Panc1 (cell line): ENCODE data around the gene WDR17. TPM values are rescaled to one million over a fixed set of nuclear protein-coding genes. Genes with fewer than 3 reads are reported as not detected.

ENCODE experiments used
- ATAC-seq: fragments of 200-7000 bp; cut with Tn5 transposase; 2 replicates; pipeline ENCODE4 v1.9.1; 2020; ENCODE audit warnings: mild to moderate bottlenecking, moderate library complexity
- BruUV-seq: library from RNA; stranded (reverse); fragments of 400-500 nt; replicated peaks from 2 replicates; lab custom pipeline; 2021; lab: Mats Ljungman, UMichigan
- CTCF ChIA-PET: fragments of 300-600 bp; sonication (Branson Sonifier 250); formaldehyde crosslinking; loops from one replicate; lab custom pipeline; 2022; ENCODE audit warnings: antibody characterized with exemption; lab: Charles Lee
- POLR2A ChIA-PET: fragments of 300-600 bp; sonication (Branson Sonifier 250); formaldehyde crosslinking; loops from one replicate; lab custom pipeline; 2022; ENCODE audit warnings: antibody characterized with exemption; lab: Charles Lee
- DNase-seq: peaks from one replicate; pipeline ENCODE4 v3.0.0-alpha.2; 2010; ENCODE audit warnings: low read depth, low spot score
- H3K27ac ChIP-seq: 2 replicates; pipeline ENCODE4 v1.5.1; 2011; ENCODE audit warnings: mild to moderate bottlenecking, low read length, inconsistent platforms
- H3K27me3 ChIP-seq: fragments of 200-500 bp; sonication (Bioruptor generic); 2 replicates; pipeline ENCODE4 v1.6.0; 2014; ENCODE audit warnings: low read length, inconsistent platforms; ENCODE audit not compliant: control insufficient read depth, insufficient read depth
- H3K36me3 ChIP-seq: fragments of 200-500 bp; sonication (Bioruptor generic); 2 replicates; pipeline ENCODE4 v1.5.1; 2014; ENCODE audit warnings: inconsistent platforms, mild to moderate bottlenecking, low read length, moderate library complexity; ENCODE audit not compliant: control insufficient read depth, insufficient read depth
- H3K4me1 ChIP-seq: 2 replicates; pipeline ENCODE4 v1.5.1; 2011; ENCODE audit warnings: inconsistent platforms, mild to moderate bottlenecking, low read length, moderate library complexity; ENCODE audit not compliant: control insufficient read depth, insufficient read depth
- H3K4me3 ChIP-seq, 2 experiments: 2 replicates each; pipeline ENCODE4 v1.5.1; 2011 to 2012; ENCODE audit warnings: low read depth in 2 of 2, low read length in 2 of 2, mild to moderate bottlenecking in 2 of 2, inconsistent platforms in 1 of 2, moderate library complexity in 1 of 2
- H3K9me3 ChIP-seq: fragments of 200-500 bp; sonication (Bioruptor generic); 2 replicates; pipeline ENCODE4 v1.5.1; 2014; ENCODE audit warnings: low read depth, mild to moderate bottlenecking, inconsistent platforms, low read length, moderate library complexity; ENCODE audit not compliant: control insufficient read depth, insufficient read depth
- POLR2AphosphoS5 ChIP-seq: IDR thresholded peaks from 2 replicates; pipeline ENCODE4 v1.6.1; 2012; ENCODE audit warnings: mild to moderate bottlenecking, low read depth, low read length, moderate library complexity
- SIN3A ChIP-seq: IDR thresholded peaks from 2 replicates; pipeline ENCODE4 v1.6.1; 2012; ENCODE audit warnings: low read depth, mild to moderate bottlenecking, low read length, moderate library complexity, borderline replicate concordance; ENCODE audit not compliant: insufficient read depth
- TCF7L2 ChIP-seq: IDR thresholded peaks from 2 replicates; pipeline ENCODE4 v1.6.1; 2011; ENCODE audit warnings: mild to moderate bottlenecking, low read depth, low read length, inconsistent platforms
- in situ Hi-C: cut with HindIII; loops from 2 replicates; pipeline ENCODE4 v1.10.0; 2016; ENCODE audit warnings: low sequenced_read_pairs, low pct_unique_long_range_greater_than_20kb
- intact Hi-C: fragments of 100-400 bp; cut with micrococcal nuclease; formaldehyde crosslinking; loops from one replicate; pipeline ENCODE4 v1.10.0; 2022; ENCODE audit not compliant: unreplicated experiment
- total RNA-seq: library from RNA; stranded (reverse); gene quantifications from one replicate; pipeline ENCODE4 v1.2.1, GENCODE V29; 2021; ENCODE audit not compliant: unreplicated experiment
- TF ChIP-seq, protein P1 (sequence below): fragments of 450-650 bp; IDR thresholded peaks from 2 replicates; pipeline ENCODE4 v1.5.1; 2017; ENCODE audit warnings: mild to moderate bottlenecking
- TF ChIP-seq, protein P2 (sequence below), 2 experiments: IDR thresholded peaks; 2 replicates each; pipeline ENCODE4 v1.6.1; 2011 to 2012; ENCODE audit warnings: low read depth in 2 of 2, control low read depth in 1 of 2, low read length in 1 of 2, mild to moderate bottlenecking in 1 of 2, moderate library complexity in 1 of 2; ENCODE audit not compliant: insufficient read depth in 1 of 2

WDR17 gene
- total RNA-seq, 1 experiment from 2014 or later = 4.2 TPM

DNA sequence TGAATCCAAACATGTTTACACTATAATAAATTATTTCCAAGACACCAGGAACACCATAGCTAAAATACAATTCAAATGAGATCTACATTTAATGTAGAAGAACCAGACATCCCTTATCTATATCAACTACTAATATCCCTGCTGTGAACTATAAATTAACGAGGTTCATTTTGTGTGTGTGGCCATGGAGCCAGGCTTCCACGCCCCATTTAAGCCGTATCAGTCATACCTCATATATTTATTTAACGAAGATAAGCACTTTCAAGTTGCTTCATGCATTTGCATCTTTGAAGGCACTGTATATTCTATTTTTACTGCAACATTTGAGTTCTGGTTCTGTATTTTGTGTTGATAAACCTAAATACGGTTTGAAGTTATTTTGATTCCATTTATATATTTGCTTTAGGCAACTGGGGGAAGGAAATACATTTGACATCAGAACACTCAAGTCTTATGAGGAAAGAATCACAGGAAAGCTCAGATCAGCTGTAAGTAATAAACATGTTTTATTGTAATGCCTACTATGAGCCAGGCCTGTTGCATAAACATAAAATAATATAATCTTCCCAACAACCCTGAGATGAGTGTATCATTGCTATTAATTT lies 45.1 kb upstream of the WDR17 start:
- H3K27ac ChIP-seq = no peak overlapping the region
- no TSS peak for BruUV-seq
- intact Hi-C loops (loop anchor here (5.0 kb wide), 1 partner anchor 458 kb away; no protein-coding TSS in a partner anchor), in situ Hi-C loops (no loop called here)
- no peaks in the 10 kb centered on the region for H3K36me3 ChIP-seq
- H3K9me3 ChIP-seq = no peaks in the 10 kb centered on the region
- TF ChIP-seq, protein P1, sequence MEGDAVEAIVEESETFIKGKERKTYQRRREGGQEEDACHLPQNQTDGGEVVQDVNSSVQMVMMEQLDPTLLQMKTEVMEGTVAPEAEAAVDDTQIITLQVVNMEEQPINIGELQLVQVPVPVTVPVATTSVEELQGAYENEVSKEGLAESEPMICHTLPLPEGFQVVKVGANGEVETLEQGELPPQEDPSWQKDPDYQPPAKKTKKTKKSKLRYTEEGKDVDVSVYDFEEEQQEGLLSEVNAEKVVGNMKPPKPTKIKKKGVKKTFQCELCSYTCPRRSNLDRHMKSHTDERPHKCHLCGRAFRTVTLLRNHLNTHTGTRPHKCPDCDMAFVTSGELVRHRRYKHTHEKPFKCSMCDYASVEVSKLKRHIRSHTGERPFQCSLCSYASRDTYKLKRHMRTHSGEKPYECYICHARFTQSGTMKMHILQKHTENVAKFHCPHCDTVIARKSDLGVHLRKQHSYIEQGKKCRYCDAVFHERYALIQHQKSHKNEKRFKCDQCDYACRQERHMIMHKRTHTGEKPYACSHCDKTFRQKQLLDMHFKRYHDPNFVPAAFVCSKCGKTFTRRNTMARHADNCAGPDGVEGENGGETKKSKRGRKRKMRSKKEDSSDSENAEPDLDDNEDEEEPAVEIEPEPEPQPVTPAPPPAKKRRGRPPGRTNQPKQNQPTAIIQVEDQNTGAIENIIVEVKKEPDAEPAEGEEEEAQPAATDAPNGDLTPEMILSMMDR = no peak
- TF ChIP-seq SIN3A (no peak), POLR2AphosphoS5 (no peak), TCF7L2 (no peak)
- no peak for DNase-seq
- no peaks in the 10 kb centered on the region for H3K27me3 ChIP-seq
- POLR2A ChIA-PET = no interaction called here
- no peaks in the 10 kb centered on the region for H3K4me1 ChIP-seq
- CTCF ChIA-PET = no interaction called here
- H3K4me3 ChIP-seq = no peak overlapping the region
- ATAC-seq = no peak

DNA sequence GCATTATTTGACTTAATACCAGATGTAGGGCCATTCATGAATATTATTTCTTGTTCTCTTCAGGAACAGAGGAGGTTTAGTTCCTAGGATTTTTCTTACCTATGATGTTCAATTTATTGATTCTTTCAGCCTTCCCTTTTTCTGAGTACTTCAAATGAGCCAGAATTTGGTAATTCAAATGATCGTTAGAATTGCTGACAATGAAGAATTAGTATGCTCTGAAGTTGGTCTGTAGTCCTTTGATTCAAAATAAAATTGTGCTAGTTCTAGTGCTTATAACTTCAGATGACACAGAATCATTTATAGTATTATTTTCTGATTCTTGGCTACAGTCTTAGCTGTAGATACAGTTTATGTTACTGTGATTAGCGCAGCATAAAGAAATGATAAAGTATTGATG lies 35.2 kb upstream of the WDR17 start:
- BruUV-seq = no TSS peak
- Histone ChIP-seq H3K36me3 (no peaks in the 10 kb centered on the region), H3K27ac (no peak overlapping the region), H3K9me3 (no peaks in the 10 kb centered on the region), H3K4me3 (no peak overlapping the region), H3K27me3 (no peaks in the 10 kb centered on the region), H3K4me1 (no peaks in the 10 kb centered on the region)
- in situ Hi-C loops (no loop called here), intact Hi-C loops (no loop called here)
- POLR2A ChIA-PET = no interaction called here
- ATAC-seq = no peak
- DNase-seq = no peak
- CTCF ChIA-PET = no interaction called here
- no peak for TF ChIP-seq POLR2AphosphoS5
- TF ChIP-seq, protein P2, sequence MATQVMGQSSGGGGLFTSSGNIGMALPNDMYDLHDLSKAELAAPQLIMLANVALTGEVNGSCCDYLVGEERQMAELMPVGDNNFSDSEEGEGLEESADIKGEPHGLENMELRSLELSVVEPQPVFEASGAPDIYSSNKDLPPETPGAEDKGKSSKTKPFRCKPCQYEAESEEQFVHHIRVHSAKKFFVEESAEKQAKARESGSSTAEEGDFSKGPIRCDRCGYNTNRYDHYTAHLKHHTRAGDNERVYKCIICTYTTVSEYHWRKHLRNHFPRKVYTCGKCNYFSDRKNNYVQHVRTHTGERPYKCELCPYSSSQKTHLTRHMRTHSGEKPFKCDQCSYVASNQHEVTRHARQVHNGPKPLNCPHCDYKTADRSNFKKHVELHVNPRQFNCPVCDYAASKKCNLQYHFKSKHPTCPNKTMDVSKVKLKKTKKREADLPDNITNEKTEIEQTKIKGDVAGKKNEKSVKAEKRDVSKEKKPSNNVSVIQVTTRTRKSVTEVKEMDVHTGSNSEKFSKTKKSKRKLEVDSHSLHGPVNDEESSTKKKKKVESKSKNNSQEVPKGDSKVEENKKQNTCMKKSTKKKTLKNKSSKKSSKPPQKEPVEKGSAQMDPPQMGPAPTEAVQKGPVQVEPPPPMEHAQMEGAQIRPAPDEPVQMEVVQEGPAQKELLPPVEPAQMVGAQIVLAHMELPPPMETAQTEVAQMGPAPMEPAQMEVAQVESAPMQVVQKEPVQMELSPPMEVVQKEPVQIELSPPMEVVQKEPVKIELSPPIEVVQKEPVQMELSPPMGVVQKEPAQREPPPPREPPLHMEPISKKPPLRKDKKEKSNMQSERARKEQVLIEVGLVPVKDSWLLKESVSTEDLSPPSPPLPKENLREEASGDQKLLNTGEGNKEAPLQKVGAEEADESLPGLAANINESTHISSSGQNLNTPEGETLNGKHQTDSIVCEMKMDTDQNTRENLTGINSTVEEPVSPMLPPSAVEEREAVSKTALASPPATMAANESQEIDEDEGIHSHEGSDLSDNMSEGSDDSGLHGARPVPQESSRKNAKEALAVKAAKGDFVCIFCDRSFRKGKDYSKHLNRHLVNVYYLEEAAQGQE (IDR thresholded peaks at IDR 0.05; ENCODE audit: insufficient read depth in 1 of 2, low read depth in 2 of 2, low read length in 1 of 2) = no peak
- no peak for TF ChIP-seq SIN3A
- TF ChIP-seq, protein P1 = no peak
